Activated naive CD4-positive, alpha-beta T cell treated with anti-CD3 and anti-CD28 coated beads for 36 hours (primary cell): ENCODE measurements around the gene TTLL3. TPM values are rescaled to one million over a fixed set of nuclear protein-coding genes. Genes with fewer than 3 reads are reported as not detected.
"Not testable (repeated sequence)": the region's sequence is repeated elsewhere in the genome, so short reads cannot be mapped to it uniquely, and the experiment has no call there.

Experiments
- CTCF ChIA-PET: fragments of 350-600 bp; sonication (Branson Sonifier 250); formaldehyde crosslinking; loops from one replicate; lab custom pipeline; 2021; ENCODE audit warnings: antibody characterized with exemption; lab: Charles Lee
- DNase-seq: peaks from one replicate; pipeline ENCODE4 v3.0.0-alpha.2; 2020
- H3K27ac Mint-ChIP-seq: one replicate; pipeline ENCODE4 v1.8.0; 2021; ENCODE audit warnings: mild to moderate bottlenecking, mixed read lengths
- H3K27me3 Mint-ChIP-seq: one replicate; pipeline ENCODE4 v1.8.0; 2021; ENCODE audit warnings: low read depth, mixed read lengths
- H3K36me3 Mint-ChIP-seq: one replicate; pipeline ENCODE4 v1.8.0; 2021; ENCODE audit warnings: low read depth, mixed read lengths
- H3K4me1 Mint-ChIP-seq: one replicate; pipeline ENCODE4 v1.8.0; 2021; ENCODE audit warnings: low read depth, mixed read lengths
- H3K4me3 Mint-ChIP-seq: one replicate; pipeline ENCODE4 v1.8.0; 2021; ENCODE audit warnings: mild to moderate bottlenecking, moderate library complexity, mixed read lengths
- H3K9me3 Mint-ChIP-seq: one replicate; pipeline ENCODE4 v1.8.0; 2021; ENCODE audit warnings: mixed read lengths
- intact Hi-C: fragments of 100-400 bp; cut with micrococcal nuclease; formaldehyde crosslinking; loops from one replicate; pipeline ENCODE4 v1.15.1; 2023
- total RNA-seq, 2 experiments: library from RNA; stranded (reverse); gene quantifications; one replicate each; pipeline ENCODE4 v1.2.3, GENCODE V29; 2021

TTLL3 gene
- total RNA-seq, 2 experiments from 2014 or later, result 46.3 to 47.1 TPM

DNA sequence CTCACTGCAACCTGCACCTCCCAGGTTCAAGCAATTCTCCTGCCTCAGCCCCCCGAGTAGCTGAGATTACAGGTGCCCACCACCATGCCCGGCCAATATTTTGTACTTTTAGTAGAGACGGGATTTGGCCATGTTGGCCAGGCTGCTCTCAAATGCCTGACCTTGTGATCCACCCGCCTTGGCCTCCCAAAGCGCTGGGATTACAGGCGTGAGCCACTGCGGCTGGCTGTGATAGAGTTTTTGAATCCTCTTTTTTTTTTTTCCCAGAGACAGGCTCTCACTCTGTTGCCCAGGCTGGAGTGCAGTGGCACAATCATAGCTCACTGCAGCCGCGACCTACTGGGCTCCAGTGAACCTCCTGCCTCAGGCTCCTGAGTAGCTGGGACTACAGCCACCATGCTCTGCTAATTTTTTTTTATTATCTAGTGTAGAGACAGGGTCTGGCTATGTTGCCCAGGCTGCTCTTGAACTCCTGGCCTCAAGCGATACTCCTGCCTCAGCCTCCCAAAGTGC lies 55.1 kb downstream of the TTLL3 start:
- DNase-seq, H3K27me3 Mint-ChIP-seq, H3K27ac Mint-ChIP-seq, H3K4me1 Mint-ChIP-seq, intact Hi-C loops, H3K36me3 Mint-ChIP-seq, H3K4me3 Mint-ChIP-seq, H3K9me3 Mint-ChIP-seq: not testable (repeated sequence)
- CTCF ChIA-PET, result interaction anchor here (0.9 to 2.1 kb wide), 4 partner anchors 10 to 68 kb away, joined by 3 to 4 read pairs (median 3); partner anchors contain the start of genes CRELD1 and JAGN1

DNA sequence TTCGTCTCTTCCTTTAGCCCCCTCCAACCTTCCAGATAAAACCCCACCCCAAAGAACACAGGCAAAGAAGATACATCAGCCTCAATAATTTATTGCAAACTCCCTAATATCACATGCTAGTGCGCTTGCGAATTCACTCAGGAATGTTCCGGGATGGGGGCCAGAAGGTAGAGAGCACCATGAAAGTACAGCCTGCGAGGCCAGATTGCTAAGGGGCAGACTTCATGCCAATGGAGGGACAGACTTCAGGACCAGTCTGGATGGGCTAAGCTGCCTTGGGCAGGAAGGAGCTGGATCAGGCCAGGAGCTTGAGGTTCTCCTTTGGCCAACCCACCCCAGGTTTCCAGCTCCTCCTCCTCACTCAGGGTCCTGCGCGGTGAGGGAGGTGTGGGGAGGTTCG lies 56.6 kb downstream of the TTLL3 start:
- Mint-ChIP-seq H3K27me3 (peaks cover 9% of the 10 kb centered on the region), H3K4me3 (no peak overlapping the region), H3K9me3 (no peaks in the 10 kb centered on the region), H3K36me3 (no peaks in the 10 kb centered on the region), H3K27ac (no peak overlapping the region), H3K4me1 (peaks cover 2% of the 10 kb centered on the region)
- CTCF ChIA-PET, result interaction anchor here (2.1 kb wide), 1 partner anchor 24 kb away, joined by 4 read pairs; the partner anchor contains the start of gene JAGN1
- intact Hi-C loops, result no loop called here
- no peak for DNase-seq

DNA sequence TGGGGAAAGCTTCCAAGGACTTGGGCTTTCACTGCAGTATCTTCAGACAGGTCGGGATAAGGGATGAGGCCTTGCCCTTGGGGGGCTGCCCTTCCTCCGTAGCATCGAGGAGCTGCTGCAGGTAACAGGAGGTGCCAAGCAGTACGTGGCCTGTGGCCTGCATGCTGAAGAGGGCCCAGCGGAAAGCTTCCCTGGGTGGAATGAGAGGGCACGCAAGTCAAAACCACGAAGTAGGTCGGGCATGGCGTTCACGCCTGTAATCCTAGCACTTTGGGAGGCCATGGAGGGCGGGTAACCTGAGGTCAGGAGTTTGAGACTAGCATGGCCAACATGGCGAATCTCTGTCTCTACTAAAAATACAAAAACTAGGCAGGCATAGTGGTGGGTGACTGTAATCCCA lies 57.0 kb downstream of the TTLL3 start:
- Mint-ChIP-seq H3K9me3 (no peaks in the 10 kb centered on the region), H3K36me3 (no peaks in the 10 kb centered on the region), H3K4me3 (no peak overlapping the region), H3K27me3 (peaks cover 6% of the 10 kb centered on the region), H3K4me1 (peaks cover 2% of the 10 kb centered on the region), H3K27ac (no peak overlapping the region)
- DNase-seq, result no peak
- intact Hi-C loops, result no loop called here
- CTCF ChIA-PET, result no interaction called here

DNA sequence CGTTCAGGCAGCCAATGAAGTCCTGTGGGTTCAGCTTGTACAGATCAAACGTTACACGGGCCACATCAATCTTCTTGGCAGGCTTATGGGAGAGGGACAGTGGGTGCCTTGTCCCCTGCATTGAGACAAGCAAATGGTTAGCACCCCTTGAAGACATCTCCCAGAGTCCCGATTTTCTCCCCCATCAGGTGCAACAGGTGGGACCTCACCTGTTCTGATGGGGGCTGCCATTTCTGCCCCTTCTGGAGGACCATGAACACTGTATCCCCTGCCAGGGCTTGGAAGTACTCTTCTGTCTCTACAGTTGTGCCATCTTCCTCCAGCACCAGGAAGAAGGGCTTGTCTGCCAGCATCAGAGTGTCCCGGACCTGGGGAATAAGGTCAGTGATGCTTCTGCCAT lies 59.9 kb downstream of the TTLL3 start:
- no peaks in the 10 kb centered on the region for H3K27me3 Mint-ChIP-seq
- CTCF ChIA-PET, result no interaction called here
- no peak for DNase-seq
- no peaks in the 10 kb centered on the region for H3K9me3 Mint-ChIP-seq
- H3K27ac Mint-ChIP-seq, result no peak overlapping the region
- no peaks in the 10 kb centered on the region for H3K36me3 Mint-ChIP-seq
- intact Hi-C loops, result no loop called here
- H3K4me3 Mint-ChIP-seq, result no peak overlapping the region
- H3K4me1 Mint-ChIP-seq, result no peaks in the 10 kb centered on the region

DNA sequence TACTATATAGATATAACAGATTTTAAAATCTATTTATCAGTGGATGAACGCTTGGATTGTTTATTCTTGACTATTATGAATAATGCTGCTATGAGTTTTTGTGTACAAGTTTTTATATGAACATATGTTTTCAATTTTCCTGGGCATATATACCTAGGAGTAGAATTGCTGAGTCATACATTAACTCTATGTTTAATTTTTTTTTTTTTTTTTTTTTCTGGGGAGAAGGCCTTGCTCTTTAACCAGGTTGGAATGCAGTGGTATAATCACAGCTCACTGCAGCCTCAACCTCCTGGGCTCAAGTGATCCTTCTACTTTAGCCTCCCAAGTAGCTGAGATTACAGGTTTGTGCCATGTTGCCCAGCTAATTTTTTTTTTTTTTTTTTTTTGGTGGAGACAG lies 60.9 kb downstream of the TTLL3 start:
- no peak for DNase-seq
- no peak overlapping the region for H3K27ac Mint-ChIP-seq
- H3K4me3 Mint-ChIP-seq, result no peak overlapping the region
- CTCF ChIA-PET, result interaction anchor here (0.6 kb wide), 1 partner anchor 35 kb away, joined by 3 read pairs; no protein-coding TSS in a partner anchor
- H3K36me3 Mint-ChIP-seq, result no peaks in the 10 kb centered on the region
- H3K27me3 Mint-ChIP-seq, result no peaks in the 10 kb centered on the region
- intact Hi-C loops, result no loop called here
- no peaks in the 10 kb centered on the region for H3K9me3 Mint-ChIP-seq
- no peaks in the 10 kb centered on the region for H3K4me1 Mint-ChIP-seq

DNA sequence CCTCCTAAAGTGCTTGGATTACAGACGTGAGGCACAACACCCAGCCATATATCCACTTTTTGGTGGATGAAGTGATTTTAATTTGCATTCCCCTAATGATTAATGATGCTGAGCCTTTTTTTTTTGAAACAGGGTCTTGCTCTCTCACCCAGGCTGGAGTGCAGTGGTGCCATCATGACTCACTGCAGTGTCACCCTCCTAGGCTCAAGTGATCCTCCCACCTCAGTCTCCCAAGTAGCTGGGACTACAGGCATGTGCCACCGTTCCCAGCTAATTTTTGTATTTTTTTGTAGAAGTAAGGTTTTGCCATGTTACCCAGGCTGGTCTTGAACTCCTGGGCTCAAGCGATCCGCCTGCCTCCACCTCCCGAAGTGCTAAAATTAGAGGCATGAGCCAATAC lies 62.0 kb downstream of the TTLL3 start:
- intact Hi-C loops, H3K27ac Mint-ChIP-seq, DNase-seq, H3K4me1 Mint-ChIP-seq, H3K9me3 Mint-ChIP-seq, H3K4me3 Mint-ChIP-seq, H3K27me3 Mint-ChIP-seq, H3K36me3 Mint-ChIP-seq: not testable (repeated sequence)
- CTCF ChIA-PET, result interaction anchor here (1.0 kb wide), 1 partner anchor 23 kb away, joined by 3 read pairs; no protein-coding TSS in a partner anchor

DNA sequence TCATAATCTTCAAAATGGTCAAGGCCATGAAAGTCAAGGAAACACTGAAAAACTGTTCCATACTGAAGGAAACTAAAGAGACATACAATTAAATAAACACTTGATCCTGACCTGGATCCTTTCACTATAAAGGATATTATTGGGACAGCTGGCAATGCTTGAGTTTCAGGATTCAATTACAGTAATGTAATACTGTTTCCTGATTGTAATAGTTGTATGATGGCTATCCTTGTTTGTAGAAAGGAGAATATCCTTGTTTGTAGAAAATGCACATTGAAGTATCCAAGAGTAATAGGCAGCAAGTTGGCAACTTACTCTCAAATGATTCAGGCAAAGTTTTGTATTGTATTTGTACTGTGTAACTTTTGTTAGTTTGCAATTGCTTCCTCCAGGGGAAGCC lies 65.4 kb downstream of the TTLL3 start:
- CTCF ChIA-PET, result interaction anchor here (1.0 kb wide), 1 partner anchor 11 kb away, joined by 3 read pairs; no protein-coding TSS in a partner anchor
- H3K27ac Mint-ChIP-seq, result no peak overlapping the region
- no peaks in the 10 kb centered on the region for H3K4me1 Mint-ChIP-seq
- H3K9me3 Mint-ChIP-seq, result no peaks in the 10 kb centered on the region
- intact Hi-C loops, result no loop called here
- no peaks in the 10 kb centered on the region for H3K27me3 Mint-ChIP-seq
- H3K36me3 Mint-ChIP-seq, result no peaks in the 10 kb centered on the region
- DNase-seq, result no peak
- H3K4me3 Mint-ChIP-seq, result no peak overlapping the region

DNA sequence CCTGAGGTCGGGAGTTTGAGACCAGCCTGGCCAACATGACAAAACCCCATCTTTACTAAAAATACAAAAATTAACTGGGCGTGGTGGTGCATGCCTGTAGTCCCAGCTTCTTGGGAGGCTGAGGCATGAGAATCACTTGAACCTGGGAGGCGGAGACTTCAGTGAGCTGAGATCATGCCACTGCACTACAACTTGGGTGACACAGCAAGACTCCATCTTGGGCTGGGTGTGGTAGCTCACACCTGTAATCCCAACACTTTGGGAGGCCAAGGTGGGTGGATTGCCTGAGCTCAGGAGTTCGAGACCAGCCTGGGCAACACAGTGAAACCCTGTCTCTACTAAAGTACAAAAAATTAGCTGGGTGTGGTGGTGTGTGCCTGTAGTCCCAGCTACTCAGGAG lies 66.2 kb downstream of the TTLL3 start:
- DNase-seq, H3K36me3 Mint-ChIP-seq, H3K27ac Mint-ChIP-seq, H3K27me3 Mint-ChIP-seq, H3K9me3 Mint-ChIP-seq, intact Hi-C loops, H3K4me3 Mint-ChIP-seq, H3K4me1 Mint-ChIP-seq: not testable (repeated sequence)
- CTCF ChIA-PET, result interaction anchor here (1.0 to 1.2 kb wide), 3 partner anchors 56 to 158 kb away, joined by 3 to 4 read pairs (median 3); no protein-coding TSS in a partner anchor

DNA sequence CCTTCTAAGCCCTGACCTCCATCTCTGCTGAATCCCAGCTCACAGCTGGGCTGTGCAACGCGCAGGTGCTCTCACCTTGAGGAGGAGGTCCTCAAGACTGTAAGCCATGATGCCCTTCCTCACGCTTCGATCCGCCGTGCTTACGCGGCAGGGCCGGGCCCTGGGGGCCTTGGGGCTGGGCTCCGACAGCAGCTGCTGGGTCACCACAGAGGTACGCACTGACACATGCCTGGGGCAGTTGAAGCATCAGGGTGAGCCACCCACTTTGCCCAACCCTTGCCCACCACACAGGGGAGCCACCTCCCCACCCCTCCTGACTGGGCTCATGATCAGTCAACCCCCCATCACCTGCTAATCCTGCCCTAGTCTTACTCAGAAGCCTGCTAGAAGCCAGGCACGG lies 66.9 kb downstream of the TTLL3 start:
- Mint-ChIP-seq H3K27me3 (no peaks in the 10 kb centered on the region), H3K36me3 (no peaks in the 10 kb centered on the region), H3K9me3 (no peaks in the 10 kb centered on the region), H3K4me3 (no peak overlapping the region), H3K27ac (no peak overlapping the region), H3K4me1 (no peaks in the 10 kb centered on the region)
- CTCF ChIA-PET, result interaction anchor here (1.0 to 1.2 kb wide), 3 partner anchors 55 to 158 kb away, joined by 3 to 4 read pairs (median 3); no protein-coding TSS in a partner anchor
- intact Hi-C loops, result no loop called here
- DNase-seq, result peak; percentile 18

DNA sequence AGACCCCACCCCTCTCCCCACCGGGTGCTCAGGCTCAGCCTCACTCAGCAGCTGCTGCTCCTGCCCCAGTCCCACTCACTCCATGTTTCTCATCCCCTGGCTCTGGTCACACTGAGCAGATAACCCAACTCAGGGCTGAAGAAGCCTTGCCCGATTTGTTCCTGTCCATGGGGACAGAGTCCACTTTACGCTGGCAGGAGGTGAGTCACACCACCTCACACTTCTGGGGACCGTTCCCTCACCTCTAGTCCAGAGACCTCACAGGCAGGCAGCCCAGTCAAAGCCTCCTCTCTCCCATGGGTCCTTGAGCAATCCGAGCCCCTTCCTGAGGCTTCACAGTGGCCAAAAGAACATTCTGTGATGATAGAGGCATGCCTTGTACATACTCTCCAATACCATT lies 68.6 kb downstream of the TTLL3 start:
- DNase-seq, result no peak

DNA sequence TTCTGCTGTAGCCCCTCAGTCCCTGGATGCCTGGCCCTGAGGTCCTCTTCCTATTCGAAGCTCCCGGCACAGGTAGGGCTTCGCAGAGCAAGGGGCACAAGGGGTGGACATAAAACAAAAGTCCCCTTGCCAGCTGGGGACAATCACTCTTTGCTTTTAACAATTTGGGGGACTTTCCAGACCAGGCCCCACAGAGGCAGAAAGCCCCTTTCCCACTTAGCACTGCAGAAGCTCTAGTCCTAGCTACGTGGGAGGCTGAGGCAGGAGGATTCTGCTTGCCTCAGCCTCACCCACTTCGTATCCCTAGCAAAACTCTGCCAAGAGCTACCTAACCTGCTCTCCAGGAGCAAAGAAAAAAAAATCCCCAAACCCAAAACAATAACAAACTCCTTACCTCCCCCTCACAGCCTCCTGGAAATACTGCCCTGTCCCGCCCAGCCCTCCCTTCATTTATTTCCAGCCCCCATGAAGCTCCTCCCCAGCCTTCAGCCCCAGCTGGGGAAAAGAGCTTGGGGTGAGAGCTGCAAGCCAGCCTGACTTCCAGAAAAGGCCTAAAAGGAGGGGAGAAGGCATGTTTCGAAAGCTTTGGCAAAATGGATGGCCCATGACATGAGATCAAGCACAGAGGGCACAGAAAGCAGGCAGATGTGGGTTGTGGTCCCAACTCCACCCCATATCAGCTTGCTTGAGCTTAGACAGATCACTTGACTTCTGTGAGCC lies 69.9 kb downstream of the TTLL3 start, which contains the start of gene CIDEC:
Gene CIDEC (minus strand): TSS at position 424 of the 720 bp plus-strand sequence. CDS start 1,767 bp downstream, outside the sequence.
- H3K9me3 Mint-ChIP-seq, result no peaks in the 10 kb centered on the region
- H3K4me1 Mint-ChIP-seq, result no peaks in the 10 kb centered on the region
- H3K4me3 Mint-ChIP-seq, result no peak within 1 kb of the TSS
- no peak for DNase-seq
- CTCF ChIA-PET, result interaction anchor here (0.5 to 1.6 kb wide), 2 partner anchors 16 to 53 kb away, joined by 4 to 7 read pairs; no protein-coding TSS in a partner anchor
- no peak within 1 kb of the TSS for H3K27ac Mint-ChIP-seq
- H3K27me3 Mint-ChIP-seq, result no peaks in the 10 kb centered on the region
- H3K36me3 Mint-ChIP-seq, result no peaks in the 10 kb centered on the region
- intact Hi-C loops, result no loop called here

More for the DNA sequence above, 68.6 kb downstream of the TTLL3 start:
- H3K27ac Mint-ChIP-seq, result no peak overlapping the region
- no peaks in the 10 kb centered on the region for H3K27me3 Mint-ChIP-seq
- H3K4me3 Mint-ChIP-seq, result no peak overlapping the region
- intact Hi-C loops, result no loop called here
- H3K36me3 Mint-ChIP-seq, result no peaks in the 10 kb centered on the region
- CTCF ChIA-PET, result interaction anchor here (0.8 to 1.6 kb wide), 2 partner anchors 52 to 151 kb away, joined by 3 to 4 read pairs; no protein-coding TSS in a partner anchor
- H3K4me1 Mint-ChIP-seq, result no peaks in the 10 kb centered on the region
- no peaks in the 10 kb centered on the region for H3K9me3 Mint-ChIP-seq

DNA sequence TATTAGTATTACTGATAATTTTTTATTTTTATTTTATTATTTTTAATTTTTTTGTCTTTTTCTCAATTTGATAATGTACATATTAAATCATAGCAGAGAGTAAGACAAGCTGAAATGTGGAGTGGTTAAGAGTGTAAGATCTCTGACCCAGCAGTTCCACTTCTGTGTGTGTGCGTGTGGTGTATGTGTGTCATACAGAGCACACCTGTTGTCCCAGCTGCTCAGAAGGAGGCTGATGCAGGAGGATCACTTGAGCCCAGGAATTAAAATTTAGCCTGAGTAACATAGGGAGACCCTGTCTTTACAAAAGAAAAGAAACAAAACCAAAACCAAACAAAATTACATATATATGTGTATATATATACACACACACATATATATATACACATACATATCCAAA lies 71.4 kb downstream of the TTLL3 start:
- intact Hi-C loops, result no loop called here
- Mint-ChIP-seq H3K27me3 (no peaks in the 10 kb centered on the region), H3K4me1 (no peaks in the 10 kb centered on the region), H3K9me3 (no peaks in the 10 kb centered on the region), H3K27ac (no peak overlapping the region), H3K4me3 (no peak overlapping the region), H3K36me3 (no peaks in the 10 kb centered on the region)
- CTCF ChIA-PET, result no interaction called here
- no peak for DNase-seq
